ENCODE results near the gene MANEAL.

DNA sequence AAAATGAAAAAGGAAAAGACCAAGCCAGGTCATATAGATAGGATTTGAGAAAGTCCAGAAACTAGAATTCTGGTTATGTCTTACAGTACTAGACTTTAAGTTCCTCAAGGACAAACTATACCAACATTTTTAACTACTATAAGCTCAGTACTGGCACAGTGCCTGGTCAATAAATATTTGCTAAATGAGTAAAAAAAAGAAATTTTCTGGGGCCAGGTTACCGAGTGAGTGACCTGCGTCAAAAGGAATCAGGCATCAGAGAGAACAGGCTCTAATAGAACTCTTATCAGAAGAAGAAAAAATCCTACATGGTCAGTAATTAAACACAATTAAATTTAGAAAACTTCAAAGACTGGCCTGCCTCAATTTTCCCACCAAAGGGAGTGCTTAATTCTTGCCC is 38.2 kb downstream of the MANEAL start:
- TF ChIP-seq, protein P1, sequence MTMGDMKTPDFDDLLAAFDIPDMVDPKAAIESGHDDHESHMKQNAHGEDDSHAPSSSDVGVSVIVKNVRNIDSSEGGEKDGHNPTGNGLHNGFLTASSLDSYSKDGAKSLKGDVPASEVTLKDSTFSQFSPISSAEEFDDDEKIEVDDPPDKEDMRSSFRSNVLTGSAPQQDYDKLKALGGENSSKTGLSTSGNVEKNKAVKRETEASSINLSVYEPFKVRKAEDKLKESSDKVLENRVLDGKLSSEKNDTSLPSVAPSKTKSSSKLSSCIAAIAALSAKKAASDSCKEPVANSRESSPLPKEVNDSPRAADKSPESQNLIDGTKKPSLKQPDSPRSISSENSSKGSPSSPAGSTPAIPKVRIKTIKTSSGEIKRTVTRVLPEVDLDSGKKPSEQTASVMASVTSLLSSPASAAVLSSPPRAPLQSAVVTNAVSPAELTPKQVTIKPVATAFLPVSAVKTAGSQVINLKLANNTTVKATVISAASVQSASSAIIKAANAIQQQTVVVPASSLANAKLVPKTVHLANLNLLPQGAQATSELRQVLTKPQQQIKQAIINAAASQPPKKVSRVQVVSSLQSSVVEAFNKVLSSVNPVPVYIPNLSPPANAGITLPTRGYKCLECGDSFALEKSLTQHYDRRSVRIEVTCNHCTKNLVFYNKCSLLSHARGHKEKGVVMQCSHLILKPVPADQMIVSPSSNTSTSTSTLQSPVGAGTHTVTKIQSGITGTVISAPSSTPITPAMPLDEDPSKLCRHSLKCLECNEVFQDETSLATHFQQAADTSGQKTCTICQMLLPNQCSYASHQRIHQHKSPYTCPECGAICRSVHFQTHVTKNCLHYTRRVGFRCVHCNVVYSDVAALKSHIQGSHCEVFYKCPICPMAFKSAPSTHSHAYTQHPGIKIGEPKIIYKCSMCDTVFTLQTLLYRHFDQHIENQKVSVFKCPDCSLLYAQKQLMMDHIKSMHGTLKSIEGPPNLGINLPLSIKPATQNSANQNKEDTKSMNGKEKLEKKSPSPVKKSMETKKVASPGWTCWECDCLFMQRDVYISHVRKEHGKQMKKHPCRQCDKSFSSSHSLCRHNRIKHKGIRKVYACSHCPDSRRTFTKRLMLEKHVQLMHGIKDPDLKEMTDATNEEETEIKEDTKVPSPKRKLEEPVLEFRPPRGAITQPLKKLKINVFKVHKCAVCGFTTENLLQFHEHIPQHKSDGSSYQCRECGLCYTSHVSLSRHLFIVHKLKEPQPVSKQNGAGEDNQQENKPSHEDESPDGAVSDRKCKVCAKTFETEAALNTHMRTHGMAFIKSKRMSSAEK (CRISPR knock-in tag; IDR thresholded peaks at IDR 0.05; ENCODE audit: borderline replicate concordance) = no peak
- TF ChIP-seq, protein P2, sequence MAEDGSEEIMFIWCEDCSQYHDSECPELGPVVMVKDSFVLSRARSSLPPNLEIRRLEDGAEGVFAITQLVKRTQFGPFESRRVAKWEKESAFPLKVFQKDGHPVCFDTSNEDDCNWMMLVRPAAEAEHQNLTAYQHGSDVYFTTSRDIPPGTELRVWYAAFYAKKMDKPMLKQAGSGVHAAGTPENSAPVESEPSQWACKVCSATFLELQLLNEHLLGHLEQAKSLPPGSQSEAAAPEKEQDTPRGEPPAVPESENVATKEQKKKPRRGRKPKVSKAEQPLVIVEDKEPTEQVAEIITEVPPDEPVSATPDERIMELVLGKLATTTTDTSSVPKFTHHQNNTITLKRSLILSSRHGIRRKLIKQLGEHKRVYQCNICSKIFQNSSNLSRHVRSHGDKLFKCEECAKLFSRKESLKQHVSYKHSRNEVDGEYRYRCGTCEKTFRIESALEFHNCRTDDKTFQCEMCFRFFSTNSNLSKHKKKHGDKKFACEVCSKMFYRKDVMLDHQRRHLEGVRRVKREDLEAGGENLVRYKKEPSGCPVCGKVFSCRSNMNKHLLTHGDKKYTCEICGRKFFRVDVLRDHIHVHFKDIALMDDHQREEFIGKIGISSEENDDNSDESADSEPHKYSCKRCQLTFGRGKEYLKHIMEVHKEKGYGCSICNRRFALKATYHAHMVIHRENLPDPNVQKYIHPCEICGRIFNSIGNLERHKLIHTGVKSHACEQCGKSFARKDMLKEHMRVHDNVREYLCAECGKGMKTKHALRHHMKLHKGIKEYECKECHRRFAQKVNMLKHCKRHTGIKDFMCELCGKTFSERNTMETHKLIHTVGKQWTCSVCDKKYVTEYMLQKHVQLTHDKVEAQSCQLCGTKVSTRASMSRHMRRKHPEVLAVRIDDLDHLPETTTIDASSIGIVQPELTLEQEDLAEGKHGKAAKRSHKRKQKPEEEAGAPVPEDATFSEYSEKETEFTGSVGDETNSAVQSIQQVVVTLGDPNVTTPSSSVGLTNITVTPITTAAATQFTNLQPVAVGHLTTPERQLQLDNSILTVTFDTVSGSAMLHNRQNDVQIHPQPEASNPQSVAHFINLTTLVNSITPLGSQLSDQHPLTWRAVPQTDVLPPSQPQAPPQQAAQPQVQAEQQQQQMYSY (CRISPR knock-in tag; IDR thresholded peaks at IDR 0.05) = no peak
- TF ChIP-seq ELF4 (CRISPR knock-in tag; IDR thresholded peaks at IDR 0.05; ENCODE audit: low read depth) (no peak), ZBTB21 (CRISPR knock-in tag; IDR thresholded peaks at IDR 0.05; ENCODE audit: borderline replicate concordance) (no peak), NR2C2 (CRISPR knock-in tag; IDR thresholded peaks at IDR 0.05) (no peak)
- TF ChIP-seq, protein P3, sequence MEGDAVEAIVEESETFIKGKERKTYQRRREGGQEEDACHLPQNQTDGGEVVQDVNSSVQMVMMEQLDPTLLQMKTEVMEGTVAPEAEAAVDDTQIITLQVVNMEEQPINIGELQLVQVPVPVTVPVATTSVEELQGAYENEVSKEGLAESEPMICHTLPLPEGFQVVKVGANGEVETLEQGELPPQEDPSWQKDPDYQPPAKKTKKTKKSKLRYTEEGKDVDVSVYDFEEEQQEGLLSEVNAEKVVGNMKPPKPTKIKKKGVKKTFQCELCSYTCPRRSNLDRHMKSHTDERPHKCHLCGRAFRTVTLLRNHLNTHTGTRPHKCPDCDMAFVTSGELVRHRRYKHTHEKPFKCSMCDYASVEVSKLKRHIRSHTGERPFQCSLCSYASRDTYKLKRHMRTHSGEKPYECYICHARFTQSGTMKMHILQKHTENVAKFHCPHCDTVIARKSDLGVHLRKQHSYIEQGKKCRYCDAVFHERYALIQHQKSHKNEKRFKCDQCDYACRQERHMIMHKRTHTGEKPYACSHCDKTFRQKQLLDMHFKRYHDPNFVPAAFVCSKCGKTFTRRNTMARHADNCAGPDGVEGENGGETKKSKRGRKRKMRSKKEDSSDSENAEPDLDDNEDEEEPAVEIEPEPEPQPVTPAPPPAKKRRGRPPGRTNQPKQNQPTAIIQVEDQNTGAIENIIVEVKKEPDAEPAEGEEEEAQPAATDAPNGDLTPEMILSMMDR (IDR thresholded peaks at IDR 0.05) = no peak
- TF ChIP-seq, protein P4, sequence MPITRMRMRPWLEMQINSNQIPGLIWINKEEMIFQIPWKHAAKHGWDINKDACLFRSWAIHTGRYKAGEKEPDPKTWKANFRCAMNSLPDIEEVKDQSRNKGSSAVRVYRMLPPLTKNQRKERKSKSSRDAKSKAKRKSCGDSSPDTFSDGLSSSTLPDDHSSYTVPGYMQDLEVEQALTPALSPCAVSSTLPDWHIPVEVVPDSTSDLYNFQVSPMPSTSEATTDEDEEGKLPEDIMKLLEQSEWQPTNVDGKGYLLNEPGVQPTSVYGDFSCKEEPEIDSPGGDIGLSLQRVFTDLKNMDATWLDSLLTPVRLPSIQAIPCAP (CRISPR knock-in tag; IDR thresholded peaks at IDR 0.05) = no peak
- TF ChIP-seq, protein P5, sequence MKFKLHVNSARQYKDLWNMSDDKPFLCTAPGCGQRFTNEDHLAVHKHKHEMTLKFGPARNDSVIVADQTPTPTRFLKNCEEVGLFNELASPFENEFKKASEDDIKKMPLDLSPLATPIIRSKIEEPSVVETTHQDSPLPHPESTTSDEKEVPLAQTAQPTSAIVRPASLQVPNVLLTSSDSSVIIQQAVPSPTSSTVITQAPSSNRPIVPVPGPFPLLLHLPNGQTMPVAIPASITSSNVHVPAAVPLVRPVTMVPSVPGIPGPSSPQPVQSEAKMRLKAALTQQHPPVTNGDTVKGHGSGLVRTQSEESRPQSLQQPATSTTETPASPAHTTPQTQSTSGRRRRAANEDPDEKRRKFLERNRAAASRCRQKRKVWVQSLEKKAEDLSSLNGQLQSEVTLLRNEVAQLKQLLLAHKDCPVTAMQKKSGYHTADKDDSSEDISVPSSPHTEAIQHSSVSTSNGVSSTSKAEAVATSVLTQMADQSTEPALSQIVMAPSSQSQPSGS (CRISPR knock-in tag; IDR thresholded peaks at IDR 0.05; ENCODE audit: borderline replicate concordance, low read depth) = no peak
- TF ChIP-seq, protein P6, sequence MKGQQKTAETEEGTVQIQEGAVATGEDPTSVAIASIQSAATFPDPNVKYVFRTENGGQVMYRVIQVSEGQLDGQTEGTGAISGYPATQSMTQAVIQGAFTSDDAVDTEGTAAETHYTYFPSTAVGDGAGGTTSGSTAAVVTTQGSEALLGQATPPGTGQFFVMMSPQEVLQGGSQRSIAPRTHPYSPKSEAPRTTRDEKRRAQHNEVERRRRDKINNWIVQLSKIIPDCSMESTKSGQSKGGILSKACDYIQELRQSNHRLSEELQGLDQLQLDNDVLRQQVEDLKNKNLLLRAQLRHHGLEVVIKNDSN (CRISPR knock-in tag; IDR thresholded peaks at IDR 0.05) = no peak
